ENCODE results near the gene PRDM4. TPM values are rescaled to one million over a fixed set of nuclear protein-coding genes. Genes with fewer than 3 reads are reported as not detected.

The PRDM4 gene, protein sequence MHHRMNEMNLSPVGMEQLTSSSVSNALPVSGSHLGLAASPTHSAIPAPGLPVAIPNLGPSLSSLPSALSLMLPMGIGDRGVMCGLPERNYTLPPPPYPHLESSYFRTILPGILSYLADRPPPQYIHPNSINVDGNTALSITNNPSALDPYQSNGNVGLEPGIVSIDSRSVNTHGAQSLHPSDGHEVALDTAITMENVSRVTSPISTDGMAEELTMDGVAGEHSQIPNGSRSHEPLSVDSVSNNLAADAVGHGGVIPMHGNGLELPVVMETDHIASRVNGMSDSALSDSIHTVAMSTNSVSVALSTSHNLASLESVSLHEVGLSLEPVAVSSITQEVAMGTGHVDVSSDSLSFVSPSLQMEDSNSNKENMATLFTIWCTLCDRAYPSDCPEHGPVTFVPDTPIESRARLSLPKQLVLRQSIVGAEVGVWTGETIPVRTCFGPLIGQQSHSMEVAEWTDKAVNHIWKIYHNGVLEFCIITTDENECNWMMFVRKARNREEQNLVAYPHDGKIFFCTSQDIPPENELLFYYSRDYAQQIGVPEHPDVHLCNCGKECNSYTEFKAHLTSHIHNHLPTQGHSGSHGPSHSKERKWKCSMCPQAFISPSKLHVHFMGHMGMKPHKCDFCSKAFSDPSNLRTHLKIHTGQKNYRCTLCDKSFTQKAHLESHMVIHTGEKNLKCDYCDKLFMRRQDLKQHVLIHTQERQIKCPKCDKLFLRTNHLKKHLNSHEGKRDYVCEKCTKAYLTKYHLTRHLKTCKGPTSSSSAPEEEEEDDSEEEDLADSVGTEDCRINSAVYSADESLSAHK
- total RNA-seq, result 20.3 and 23.9 TPM in 2 replicates

DNA sequence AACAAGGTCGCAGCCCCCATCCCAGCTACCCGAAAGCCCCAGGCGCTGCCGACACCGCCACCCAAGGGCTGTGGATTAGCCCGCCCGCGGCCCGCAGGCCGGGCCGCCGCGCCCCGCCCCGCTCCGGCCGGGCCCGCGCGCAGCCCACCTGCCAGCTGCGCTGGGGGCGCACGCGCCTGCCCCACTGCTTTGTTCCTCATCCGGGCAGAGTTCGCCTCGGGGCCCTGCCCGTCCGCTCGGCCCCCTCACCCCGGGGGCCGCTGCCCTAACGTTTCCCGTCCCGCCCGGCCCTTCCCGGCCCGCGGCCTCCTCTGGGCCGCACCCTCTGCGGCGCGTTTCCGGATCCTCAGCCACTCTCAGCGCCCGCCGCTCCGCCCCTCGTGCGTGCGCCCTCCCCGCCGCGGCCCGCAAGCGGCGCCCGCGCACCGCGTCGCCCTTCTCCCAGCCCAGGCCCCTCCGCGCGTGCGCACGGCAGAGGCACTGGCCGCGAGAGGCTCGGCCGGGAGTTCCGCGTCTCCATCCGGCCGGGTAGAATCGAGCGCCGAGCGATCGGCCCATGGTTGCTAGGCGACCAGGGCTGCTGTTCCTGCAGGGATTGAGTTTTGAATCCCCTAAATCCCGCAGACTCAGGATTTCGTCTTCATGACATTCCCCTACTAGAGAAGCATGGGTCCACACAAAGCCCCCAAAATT is at the start of gene PRDM4:
Gene PRDM4 (minus strand): TSS at position 329 of the 693 bp plus-strand sequence. CDS start 622 bp downstream, outside the sequence.

DNA sequence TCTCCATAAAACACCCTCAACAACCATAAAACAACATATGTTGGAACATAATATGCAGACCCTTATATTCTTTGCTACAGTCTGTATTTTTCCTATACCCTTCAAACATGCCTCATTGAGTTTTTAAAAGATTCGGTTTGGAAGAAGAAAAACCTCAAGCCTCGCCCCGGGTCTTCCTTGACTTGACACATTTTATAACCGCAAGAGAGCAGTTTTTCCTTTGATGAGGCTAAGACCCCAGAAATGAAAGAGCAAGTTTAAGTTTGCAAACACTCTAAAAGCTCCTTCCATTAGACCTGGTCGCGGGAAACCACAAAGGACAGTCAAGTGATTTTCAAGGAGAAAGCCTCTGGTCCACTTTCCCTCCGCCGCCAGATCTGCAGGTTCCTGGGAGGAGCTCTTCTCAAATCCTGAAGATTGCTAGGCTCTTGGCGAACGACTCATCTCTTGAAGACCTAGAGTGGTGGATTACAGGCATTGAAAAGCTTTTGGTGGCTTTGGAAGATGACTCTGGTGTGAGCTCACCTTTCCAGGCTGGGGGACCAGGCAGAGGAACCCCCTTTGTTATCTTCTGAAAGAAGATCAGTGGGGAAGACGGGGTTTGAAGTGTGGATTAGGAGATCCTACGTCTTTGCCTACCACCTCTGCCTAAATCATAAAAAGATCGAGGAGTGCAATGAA is 13.6 kb upstream of the PRDM4 start, which contains the start of gene ASCL4:
Gene ASCL4 (plus strand): TSS at position 356 of the 681 bp plus-strand sequence. CDS start 515 bp downstream, outside the sequence.

DNA sequence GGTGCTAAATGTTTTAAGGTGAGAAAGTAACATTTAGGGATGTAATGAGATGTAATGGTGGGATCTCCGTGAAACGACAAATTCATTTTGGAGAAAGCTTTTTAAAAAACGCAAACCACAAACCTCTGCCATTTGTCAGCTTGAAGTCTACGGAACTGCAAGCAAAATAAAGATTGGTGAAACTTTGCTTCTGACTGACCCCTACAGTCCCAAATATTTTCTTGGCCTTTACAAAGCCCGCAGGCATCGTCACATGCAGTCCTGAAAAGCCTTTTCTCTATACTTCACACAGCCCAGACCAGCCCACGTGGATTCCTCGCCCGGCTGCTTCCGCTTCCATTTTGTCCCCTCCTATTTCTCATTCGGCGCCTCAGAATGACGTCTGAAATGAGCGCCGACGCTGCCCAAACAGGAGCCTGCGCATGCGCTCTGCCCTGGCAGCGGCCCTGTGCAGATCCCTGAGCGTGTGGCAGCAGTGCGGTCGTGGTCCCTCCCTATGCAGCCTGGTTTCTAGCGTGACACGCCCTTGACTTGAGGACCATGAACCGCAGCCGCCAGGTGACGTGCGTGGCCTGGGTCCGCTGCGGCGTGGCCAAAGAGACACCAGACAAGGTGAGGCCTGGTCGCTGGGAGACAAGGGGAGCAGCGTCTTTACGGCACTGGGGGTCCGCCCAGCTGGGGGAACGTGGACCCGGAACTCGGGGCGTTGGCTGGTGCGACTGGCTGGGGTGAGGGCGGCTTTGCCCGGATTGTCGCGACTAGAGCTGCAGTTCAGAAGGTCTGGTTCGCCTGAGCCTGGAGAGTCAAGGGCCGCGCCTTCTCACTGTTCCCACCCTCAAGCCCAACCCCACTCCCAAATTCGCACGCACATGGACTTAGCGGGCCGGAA is 75.3 kb downstream of the PRDM4 start, which contains the start of gene PWP1:
Gene PWP1 (plus strand): TSS at position 440 of the 889 bp plus-strand sequence. CDS start 101 bp downstream, at position 541.

Other genes starting within 250 kb of the PRDM4 start
- 47.0 and 52.4 TPM in 2 replicates for gene PWP1, start 75.3 kb downstream of the PRDM4 start, total RNA-seq
- gene ASCL4, start 13.6 kb upstream of the PRDM4 start, total RNA-seq, result not detected in 2 replicates